T-helper 1 cell treated with Interleukin-12 subunit alpha and Interleukin-12 subunit beta and Interleukin-4 antibody, amounts not matched to agents 30 ng/mL and 1 ng/mL, for 36 hours (primary cell): ENCODE data around the gene NR1H4. TPM values are rescaled to one million over a fixed set of nuclear protein-coding genes. Genes with fewer than 3 reads are reported as not detected.

Experiments
- total RNA-seq: library from RNA; stranded (reverse); gene quantifications from 2 replicates; pipeline ENCODE4 v1.2.3, GENCODE V29; 2022

The NR1H4 gene
- total RNA-seq, 1 donor from 2014 or later, result not detected

Other genes starting within 250 kb of the NR1H4 start
- gene DEPDC4, start 206.8 kb upstream of the NR1H4 start, total RNA-seq, result 0.74 and 1.9 TPM in 2 replicates
- gene SCYL2, start 206.7 kb upstream of the NR1H4 start, total RNA-seq, result 39.0 and 41.7 TPM in 2 replicates
- not detected in 2 replicates for gene SLC17A8, start 116.8 kb upstream of the NR1H4 start, total RNA-seq
- gene GAS2L3, start 99.8 kb downstream of the NR1H4 start, total RNA-seq, result 4.2 TPM in 2 replicates